ENCODE measurements around the gene EHD1. TPM values are rescaled to one million over a fixed set of nuclear protein-coding genes. Genes with fewer than 3 reads are reported as not detected.

Gene EHD1
- total and polyA plus RNA-seq, 2 of the 4 experiments (the other 2 are of a cell fraction), result 107 to 209 TPM

- TF ChIP-seq, protein P1, sequence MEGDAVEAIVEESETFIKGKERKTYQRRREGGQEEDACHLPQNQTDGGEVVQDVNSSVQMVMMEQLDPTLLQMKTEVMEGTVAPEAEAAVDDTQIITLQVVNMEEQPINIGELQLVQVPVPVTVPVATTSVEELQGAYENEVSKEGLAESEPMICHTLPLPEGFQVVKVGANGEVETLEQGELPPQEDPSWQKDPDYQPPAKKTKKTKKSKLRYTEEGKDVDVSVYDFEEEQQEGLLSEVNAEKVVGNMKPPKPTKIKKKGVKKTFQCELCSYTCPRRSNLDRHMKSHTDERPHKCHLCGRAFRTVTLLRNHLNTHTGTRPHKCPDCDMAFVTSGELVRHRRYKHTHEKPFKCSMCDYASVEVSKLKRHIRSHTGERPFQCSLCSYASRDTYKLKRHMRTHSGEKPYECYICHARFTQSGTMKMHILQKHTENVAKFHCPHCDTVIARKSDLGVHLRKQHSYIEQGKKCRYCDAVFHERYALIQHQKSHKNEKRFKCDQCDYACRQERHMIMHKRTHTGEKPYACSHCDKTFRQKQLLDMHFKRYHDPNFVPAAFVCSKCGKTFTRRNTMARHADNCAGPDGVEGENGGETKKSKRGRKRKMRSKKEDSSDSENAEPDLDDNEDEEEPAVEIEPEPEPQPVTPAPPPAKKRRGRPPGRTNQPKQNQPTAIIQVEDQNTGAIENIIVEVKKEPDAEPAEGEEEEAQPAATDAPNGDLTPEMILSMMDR (conservative IDR thresholded peaks at IDR 0.05; ENCODE audit: low read depth, low read length), result no peak
These were observed 43.5 kb downstream of the EHD1 start (continued) for GRCh38 chr11:64834723-64835615.

Measured in IMR-90 (cell line).